HG03139 (cell line): ENCODE measurements around the gene MAPK12.
"Not testable (repeated sequence)": the region's sequence is repeated elsewhere in the genome, so short reads cannot be mapped to it uniquely, and the experiment has no call there.

Source experiments
- ATAC-seq: cut with Tn5 transposase; IDR thresholded peaks from one replicate; pipeline ENCODE4 v1.9.1; 2021; ENCODE audit not compliant: unreplicated experiment

Gene MAPK12

GRCh38 chr22:50217543-50218152, 43.8 kb downstream of the MAPK12 start:
- no peak for ATAC-seq

GRCh38 chr22:50216684-50217520, 44.6 kb downstream of the MAPK12 start:
- ATAC-seq: no peak

DNA sequence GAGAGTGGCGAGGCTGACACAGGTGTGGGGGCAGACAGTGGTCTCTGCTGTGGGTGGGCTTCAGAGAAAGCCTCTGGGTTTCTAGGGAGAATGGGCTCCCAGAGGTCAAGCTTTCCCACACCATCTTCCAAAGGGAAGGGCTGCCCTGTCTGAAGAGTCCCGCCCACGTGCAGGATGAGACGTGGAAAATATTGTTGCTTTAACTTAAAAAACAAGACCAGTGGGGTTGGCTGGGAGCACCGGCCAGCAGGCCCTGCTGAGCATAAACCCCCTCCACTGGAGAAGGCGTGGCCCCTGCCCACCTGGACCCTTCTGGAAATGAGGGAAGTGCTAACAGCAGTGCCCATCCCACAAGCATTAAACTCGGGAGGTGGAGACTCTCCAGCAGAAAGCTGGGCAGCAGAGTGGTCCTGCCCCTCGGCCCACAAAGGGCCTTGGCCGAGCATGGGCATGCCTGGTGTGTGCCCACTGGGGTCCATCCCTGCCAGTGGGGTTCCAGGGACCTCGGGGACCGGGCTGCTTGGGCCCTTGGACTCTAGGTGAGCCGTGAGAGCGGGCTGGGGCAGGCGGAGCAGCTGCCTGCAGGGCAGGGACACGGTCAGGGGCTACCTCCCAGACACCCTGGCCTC, 45.3 kb downstream of the MAPK12 start:
- ATAC-seq: no peak

- ATAC-seq: no peak
Measured at GRCh38 chr22:50215297-50216054, 46.0 kb downstream of the MAPK12 start.

- ATAC-seq: no peak
Measured at GRCh38 chr22:50213263-50213662, 48.2 kb downstream of the MAPK12 start.

DNA sequence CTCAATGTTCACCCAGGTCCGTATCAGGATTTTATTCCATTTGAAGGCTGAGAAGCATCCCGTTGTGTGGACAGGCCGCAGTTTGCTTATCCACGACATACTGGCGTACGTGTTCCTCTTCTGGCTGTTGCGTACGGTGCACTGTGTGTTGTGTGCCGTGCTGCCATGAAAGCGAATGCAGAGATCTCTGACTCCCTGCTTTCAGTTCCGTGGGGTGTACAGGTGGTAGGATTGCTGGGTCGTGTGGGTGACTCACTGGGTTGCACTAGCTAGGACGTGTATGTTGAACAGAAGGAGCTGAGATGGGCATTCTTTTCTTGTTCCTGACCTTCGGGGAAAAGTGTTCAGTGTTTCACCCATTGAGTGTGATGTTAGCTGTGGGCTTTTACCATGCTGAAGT, 50.3 kb downstream of the MAPK12 start:
- no peak for ATAC-seq

DNA sequence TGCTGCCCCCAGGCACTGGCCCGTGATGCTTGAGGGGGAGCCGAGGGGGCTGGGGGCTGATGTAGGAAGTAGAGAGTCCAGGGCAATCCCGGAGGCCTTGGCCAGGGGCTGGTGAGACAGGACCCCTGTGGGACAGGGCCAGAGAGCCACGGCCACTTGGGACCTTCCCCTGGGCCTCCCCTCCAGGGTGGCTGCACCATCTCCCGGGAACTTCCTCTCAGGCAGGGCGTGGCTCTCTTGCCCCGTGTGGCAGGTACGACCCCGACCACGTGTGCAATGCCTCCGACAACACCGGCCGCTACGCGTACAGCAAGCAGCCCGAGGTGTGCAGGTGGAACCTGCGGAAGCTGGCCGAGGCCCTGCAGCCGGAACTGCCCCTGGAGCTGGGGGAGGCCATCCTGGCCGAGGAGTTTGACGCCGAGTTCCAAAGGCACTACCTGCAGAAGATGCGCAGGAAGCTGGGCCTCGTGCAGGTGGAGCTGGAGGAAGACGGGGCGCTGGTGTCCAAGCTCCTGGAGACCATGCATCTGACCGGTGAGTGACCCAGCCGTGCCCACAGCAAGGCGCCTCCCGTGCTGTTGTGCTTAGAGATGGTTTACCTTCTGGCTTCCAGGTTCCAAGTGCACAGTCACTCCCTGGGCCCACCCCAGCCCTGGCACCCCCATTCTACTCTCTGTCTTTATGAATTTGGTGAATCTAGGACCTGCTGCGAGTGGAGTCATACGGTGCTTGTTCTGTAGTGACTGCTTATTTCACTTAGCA, 50.9 kb downstream of the MAPK12 start:
- no peak for ATAC-seq

- no peak for ATAC-seq
Measured at GRCh38 chr22:50209893-50210292, 51.6 kb downstream of the MAPK12 start.

DNA sequence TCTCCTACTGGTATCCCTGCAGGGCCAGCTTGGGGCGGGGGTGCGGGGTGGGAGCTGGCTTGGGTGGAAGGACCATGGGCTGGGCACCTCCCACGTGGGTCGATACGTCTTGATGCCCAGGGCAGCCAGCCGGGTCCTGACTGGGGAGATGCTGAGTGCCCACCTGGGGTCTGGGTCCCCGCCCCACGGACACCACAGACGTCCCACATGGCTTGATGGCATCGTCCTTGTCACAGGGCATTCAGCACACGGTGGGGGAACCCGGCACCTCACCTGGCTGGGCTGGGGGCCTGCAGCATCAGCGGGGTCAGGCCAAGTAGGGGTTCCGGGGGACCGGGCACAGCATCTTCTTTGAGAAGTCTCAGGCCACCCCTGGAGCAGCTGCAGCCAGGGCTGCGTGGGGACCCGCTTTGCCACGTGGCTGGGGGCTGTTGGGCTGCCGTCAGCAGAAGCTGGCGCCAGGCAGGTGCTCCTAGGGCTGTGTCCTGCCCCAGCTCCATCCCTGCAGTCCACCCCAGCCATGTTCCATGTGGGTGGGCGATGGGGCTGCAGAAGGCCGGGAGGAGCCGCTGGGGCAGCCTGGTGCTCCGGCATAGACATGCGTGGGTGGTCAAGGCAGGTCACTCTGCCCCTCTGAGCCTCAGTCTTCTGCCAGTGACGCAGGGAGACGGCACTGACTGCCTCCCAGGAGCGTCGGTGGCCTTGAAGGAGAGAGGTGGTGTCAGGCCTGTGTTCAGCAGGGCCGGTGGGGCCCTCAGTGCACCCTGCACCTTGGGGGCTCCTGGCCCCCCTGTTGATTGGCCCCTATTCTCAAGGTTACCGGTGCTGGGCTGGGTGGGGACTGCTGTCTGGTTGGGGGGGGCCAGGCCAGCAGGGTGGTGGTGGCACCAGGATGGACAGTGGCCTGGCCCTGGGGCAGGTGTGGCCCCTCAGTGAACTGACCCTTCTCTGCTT, 52.3 kb downstream of the MAPK12 start:
- no peak for ATAC-seq

DNA sequence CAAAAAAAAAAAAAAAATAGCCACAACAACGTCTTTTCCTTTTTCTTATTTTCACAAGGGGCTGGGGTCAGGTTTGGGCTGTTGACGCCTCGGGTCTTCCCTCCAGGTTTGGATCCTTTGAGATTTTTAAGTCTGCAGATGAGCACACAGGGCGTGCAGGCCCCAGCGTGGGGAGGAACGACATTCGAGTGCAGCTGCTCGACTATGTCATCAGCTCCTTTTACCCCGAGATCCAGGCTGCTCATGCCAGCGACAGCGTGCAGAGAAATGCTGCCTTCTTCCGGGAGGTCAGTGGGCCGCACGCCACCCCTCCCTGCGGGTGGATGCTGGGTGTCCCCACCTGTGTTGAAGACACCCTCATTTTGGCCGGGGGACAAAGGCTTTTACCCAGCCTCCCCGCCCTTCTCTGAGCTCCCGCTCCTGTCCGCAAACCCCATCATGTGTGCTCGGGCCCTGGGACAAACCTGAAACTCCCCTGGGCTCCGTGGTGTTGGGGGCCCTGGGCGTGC, 53.0 kb downstream of the MAPK12 start:
- no peak for ATAC-seq

DNA sequence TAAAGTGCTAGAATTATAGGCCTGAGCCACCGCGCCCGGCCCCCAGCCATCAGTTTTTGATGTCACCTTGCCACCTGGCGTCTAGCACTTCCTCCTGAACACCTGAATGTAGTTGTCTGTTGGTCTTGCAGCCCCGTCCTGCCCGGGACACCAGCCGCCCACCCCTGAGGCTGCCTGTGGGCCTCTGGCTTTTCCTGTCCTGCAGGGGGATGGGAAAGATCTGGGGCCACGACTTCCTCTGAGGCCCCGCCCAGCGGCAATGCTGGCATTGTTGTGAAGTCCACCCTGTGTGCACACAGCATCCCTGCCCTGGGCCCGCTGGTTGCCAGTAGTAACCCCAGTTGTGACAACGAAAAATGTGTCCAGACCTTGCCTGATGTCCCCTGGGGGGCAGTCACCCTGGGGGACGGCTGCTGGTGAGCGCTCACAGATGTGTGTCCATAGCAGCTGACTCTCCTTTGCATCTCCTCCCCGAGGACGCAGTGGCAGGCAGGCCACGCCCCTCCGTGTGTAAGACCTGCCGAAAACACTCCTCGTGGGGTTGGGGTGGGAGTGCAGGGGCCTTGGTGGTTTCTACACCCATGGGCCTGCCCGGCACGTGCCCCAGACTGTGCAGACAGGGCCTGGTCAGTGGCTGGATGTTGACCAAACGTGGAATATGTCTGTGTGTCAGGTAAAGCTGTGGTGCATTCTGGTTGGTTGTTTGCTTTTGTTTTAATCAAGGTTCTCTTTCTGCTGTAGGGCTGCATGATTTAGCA, 53.9 kb downstream of the MAPK12 start:
- no peak for ATAC-seq

GRCh38 chr22:50206599-50206998, 54.9 kb downstream of the MAPK12 start:
- no peak for ATAC-seq

GRCh38 chr22:50205781-50206569, 55.5 kb downstream of the MAPK12 start:
- ATAC-seq: no peak

GRCh38 chr22:50204998-50205397, 56.5 kb downstream of the MAPK12 start:
- ATAC-seq: not testable (repeated sequence)

DNA sequence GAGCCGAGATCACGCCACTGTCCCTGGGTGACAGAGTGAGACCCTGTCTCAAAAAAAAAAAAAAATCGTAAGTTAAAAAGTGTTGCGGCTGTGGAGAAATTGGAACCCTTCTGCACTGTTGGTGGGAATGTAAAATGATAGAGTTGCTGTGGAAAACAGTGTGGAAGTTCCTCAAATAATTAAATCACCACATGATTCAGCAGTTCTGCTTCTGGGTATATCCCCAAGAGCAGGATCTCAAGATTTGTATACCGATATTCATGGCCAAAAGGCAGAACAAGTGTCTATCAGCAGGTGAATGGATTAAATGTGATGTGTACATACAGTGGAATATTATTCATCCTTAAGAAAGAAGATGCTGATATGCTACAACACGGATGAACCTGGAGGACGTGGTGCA, 56.9 kb downstream of the MAPK12 start:
- no peak for ATAC-seq

- no peak for ATAC-seq
Measured at GRCh38 chr22:50203288-50203687, 58.2 kb downstream of the MAPK12 start.
